H1 (cell line): Measurements from ENCODE around the gene ROBO2. TPM values are rescaled to one million over a fixed set of nuclear protein-coding genes. Genes with fewer than 3 reads are reported as not detected.

ENCODE experiments used
- CTCF ChIA-PET: fragments of 300-600 bp; sonication (Branson Sonifier 250); formaldehyde crosslinking; loops from one replicate; lab custom pipeline; 2021; ENCODE audit not compliant: partially characterized antibody; lab: Charles Lee
- POLR2A ChIA-PET: fragments of 300-600 bp; sonication (Branson Sonifier 250); formaldehyde crosslinking; loops from one replicate; lab custom pipeline; 2021; ENCODE audit warnings: inconsistent platforms; ENCODE audit not compliant: partially characterized antibody; lab: Charles Lee
- DNase-seq, 2 experiments: peaks; one replicate each; pipeline versions ENCODE4 v3.0.0 to v3.0.0-alpha.2; 2010 to 2022; ENCODE audit warnings: low spot score in 2 of 2, low read depth in 1 of 2, mixed read lengths in 1 of 2
- FAIRE-seq: peaks from 2 replicates; lab custom pipeline; 2011; peaks lifted over from hg19 to GRCh38; lab: Jason Lieb, UNC
- H2AFZ ChIP-seq: 2 replicates; pipeline ENCODE4 v1.8.1; 2012; ENCODE audit warnings: low read length, inconsistent platforms
- H2AK5ac ChIP-seq: 2 replicates; pipeline ENCODE4 v1.6.1; 2013; ENCODE audit warnings: low read depth, low read length
- H2BK120ac ChIP-seq: replicated peaks from 2 replicates; pipeline ENCODE3; 2013; ENCODE audit warnings: low read depth, low read length, inconsistent platforms
- H2BK12ac ChIP-seq: 2 replicates; pipeline ENCODE4 v1.6.1; 2013; ENCODE audit warnings: low read depth, low read length
- H2BK15ac ChIP-seq: 2 replicates; pipeline ENCODE4 v1.6.1; 2013; ENCODE audit warnings: low read length
- H2BK20ac ChIP-seq: 2 replicates; pipeline ENCODE4 v1.6.1; 2013; ENCODE audit warnings: low read length
- H2BK5ac ChIP-seq: 2 replicates; pipeline ENCODE4 v1.6.1; 2013; ENCODE audit warnings: low read depth, low read length
- H3K14ac ChIP-seq: 2 replicates; pipeline ENCODE4 v1.6.1; 2013; ENCODE audit warnings: inconsistent platforms; ENCODE audit not compliant: insufficient read length
- H3K18ac ChIP-seq: 2 replicates; pipeline ENCODE4 v1.6.1; 2013; ENCODE audit warnings: low read length; ENCODE audit errors: extremely low read depth
- H3K23ac ChIP-seq: 2 replicates; pipeline ENCODE4 v1.6.1; 2013; ENCODE audit warnings: inconsistent platforms; ENCODE audit not compliant: insufficient read length
- H3K23me2 ChIP-seq: 2 replicates; pipeline ENCODE4 v1.6.1; 2013; ENCODE audit warnings: low read depth, low read length
- H3K27ac ChIP-seq: 2 replicates; pipeline ENCODE4 v1.6.1; 2011; ENCODE audit warnings: low read depth, low read length, inconsistent platforms
- H3K27me3 ChIP-seq, 4 experiments: replicated peaks in 1 of 4; 1 replicate in 1 of 4; 2 replicates in 3 of 4; pipeline versions ENCODE4 v1.6.1 to v1.8.1; 2011 to 2013; ENCODE audit warnings: low read length in 3 of 4, mild to moderate bottlenecking in 3 of 4, inconsistent platforms in 2 of 4, mixed read lengths in 2 of 4, moderate library complexity in 1 of 4; ENCODE audit not compliant: control insufficient read depth in 3 of 4, insufficient read depth in 3 of 4; ENCODE audit errors: extremely low read depth in 1 of 4
- H3K36me3 ChIP-seq, 4 experiments: 2 replicates each; pipeline versions ENCODE4 v1.6.1 to v1.8.1; 2011 to 2013; ENCODE audit warnings: mild to moderate bottlenecking in 4 of 4, low read length in 3 of 4, moderate library complexity in 2 of 4, control low read depth in 1 of 4, inconsistent platforms in 1 of 4; ENCODE audit not compliant: insufficient read depth in 4 of 4, control insufficient read depth in 2 of 4
- H3K4ac ChIP-seq: replicated peaks from 2 replicates; pipeline ENCODE3; 2013; ENCODE audit warnings: low read length, low read depth, mixed read lengths, inconsistent platforms; ENCODE audit not compliant: insufficient read length
- H3K4me1 ChIP-seq, 4 experiments: replicated peaks in 1 of 4; 1 replicate in 1 of 4; 2 replicates in 3 of 4; pipeline versions ENCODE4 v1.6.1 to v1.8.1; 2011 to 2013; ENCODE audit warnings: low read length in 3 of 4, inconsistent platforms in 2 of 4, mixed read lengths in 1 of 4; ENCODE audit not compliant: insufficient read depth in 4 of 4, control insufficient read depth in 3 of 4
- H3K4me2 ChIP-seq, 2 experiments: 2 replicates each; pipeline versions ENCODE4 v1.6.1 to v1.8.1; 2011 to 2013; ENCODE audit warnings: low read depth in 2 of 2, low read length in 2 of 2, control low read depth in 1 of 2, inconsistent platforms in 1 of 2, mild to moderate bottlenecking in 1 of 2; ENCODE audit not compliant: insufficient read depth in 1 of 2
- H3K4me3 ChIP-seq, 4 experiments: fragments of 200-600, 300-600 bp in 1 of 4; sonication (generic), shearing (Covaris generic), sonication (Bioruptor Twin) in 1 of 4; 2 replicates each; pipeline versions ENCODE4 v1.5.1 to v1.8.1; 2011 to 2016; ENCODE audit warnings: low read length in 4 of 4, low read depth in 3 of 4, control low read depth in 2 of 4, inconsistent platforms in 2 of 4, mild to moderate bottlenecking in 2 of 4, mixed read lengths in 1 of 4, moderate library complexity in 1 of 4; ENCODE audit not compliant: insufficient read depth in 2 of 4; ENCODE audit errors: extremely low read depth in 1 of 4
- H3K56ac ChIP-seq: replicated peaks from 2 replicates; pipeline ENCODE3; 2013; ENCODE audit warnings: low read depth, mild to moderate bottlenecking, mixed read lengths, low read length, inconsistent platforms; ENCODE audit not compliant: insufficient read length
- H3K79me1 ChIP-seq: 2 replicates; pipeline ENCODE4 v1.6.1; 2013; ENCODE audit warnings: low read depth, low read length, control low read depth
- H3K79me2 ChIP-seq, 2 experiments: 2 replicates each; pipeline versions ENCODE4 v1.6.1 to v1.8.1; 2012 to 2013; ENCODE audit warnings: low read length in 2 of 2, mild to moderate bottlenecking in 2 of 2, inconsistent platforms in 1 of 2; ENCODE audit not compliant: insufficient read depth in 2 of 2, control insufficient read depth in 1 of 2
- H3K9ac ChIP-seq, 4 experiments: replicated peaks in 1 of 4; 1 replicate in 1 of 4; 2 replicates in 3 of 4; pipeline versions ENCODE4 v1.6.1 to v1.8.1; 2011 to 2013; ENCODE audit warnings: low read depth in 3 of 4, low read length in 3 of 4, control low read depth in 2 of 4, mild to moderate bottlenecking in 2 of 4, moderate library complexity in 2 of 4, inconsistent platforms in 1 of 4; ENCODE audit errors: extremely low read depth in 1 of 4
- H3K9me3 ChIP-seq, 2 experiments: 2 replicates each; pipeline versions ENCODE4 v1.6.1 to v1.8.1; 2012 to 2013; ENCODE audit warnings: mild to moderate bottlenecking in 2 of 2, moderate library complexity in 2 of 2, control low read depth in 1 of 2, inconsistent platforms in 1 of 2, low read depth in 1 of 2, low read length in 1 of 2, mixed read lengths in 1 of 2; ENCODE audit not compliant: insufficient read depth in 2 of 2
- H4K20me1 ChIP-seq, 2 experiments: replicated peaks in 1 of 2; 2 replicates each; pipeline versions ENCODE3 to v1.8.1; 2011 to 2013; ENCODE audit warnings: inconsistent platforms in 2 of 2, low read length in 2 of 2, mild to moderate bottlenecking in 1 of 2; ENCODE audit not compliant: insufficient read depth in 2 of 2, control insufficient read depth in 1 of 2
- H4K5ac ChIP-seq: 2 replicates; pipeline ENCODE4 v1.6.1; 2013; ENCODE audit warnings: low read length, low read depth, mixed read lengths, inconsistent platforms; ENCODE audit not compliant: insufficient read length
- H4K8ac ChIP-seq: 2 replicates; pipeline ENCODE4 v1.8.0; 2013; ENCODE audit warnings: mild to moderate bottlenecking, moderate library complexity, low read length, inconsistent platforms; ENCODE audit not compliant: insufficient read depth; ENCODE audit errors: extremely low read depth
- H4K91ac ChIP-seq: replicated peaks from 2 replicates; pipeline ENCODE3; 2013; ENCODE audit warnings: low read length, mixed read lengths, inconsistent platforms; ENCODE audit not compliant: insufficient read length
- BACH1 ChIP-seq: IDR thresholded peaks from 2 replicates; pipeline ENCODE4 v1.6.1; 2012; ENCODE audit warnings: low read length, improper control_type of control experiment
- CBX5 ChIP-seq: fragments of 300-800, 300-1000 bp; sonication (generic); IDR thresholded peaks from 2 replicates; pipeline ENCODE4 v1.7.1; 2016; ENCODE audit warnings: antibody characterized with exemption, low read length, low read depth
- CBX8 ChIP-seq: fragments of 300-800, 300-1000 bp; sonication (generic); IDR thresholded peaks from 2 replicates; pipeline ENCODE4 v1.7.1; 2016; ENCODE audit warnings: low read depth, low read length, borderline replicate concordance
- CHD2 ChIP-seq: IDR thresholded peaks from 2 replicates; pipeline ENCODE4 v1.6.1; 2012; ENCODE audit warnings: low read length, improper control_type of control experiment
- EZH2 ChIP-seq: fragments of 200-600 bp; sonication (generic); IDR thresholded peaks from 2 replicates; pipeline ENCODE4 v1.7.1; 2012; ENCODE audit warnings: low read depth, mild to moderate bottlenecking, moderate library complexity, low read length, inconsistent platforms; ENCODE audit not compliant: severe bottlenecking
- PHF8 ChIP-seq: fragments of 200-600 bp; sonication (generic); conservative IDR thresholded peaks from 2 replicates; pipeline ENCODE4 v1.7.1; 2012; ENCODE audit warnings: low read depth, mild to moderate bottlenecking, inconsistent platforms, low read length, moderate library complexity
- POLR2A ChIP-seq, 2 experiments: IDR thresholded peaks; 1 replicate in 1 of 2; 2 replicates in 1 of 2; pipeline ENCODE4 v1.6.1; 2011; ENCODE audit warnings: low read depth in 2 of 2, low read length in 2 of 2, mild to moderate bottlenecking in 2 of 2; ENCODE audit errors: control extremely low read depth in 1 of 2
- SP2 ChIP-seq: IDR thresholded peaks from 2 replicates; pipeline ENCODE4 v1.6.1; 2012; ENCODE audit warnings: mild to moderate bottlenecking, low read length, inconsistent platforms
- TAF7 ChIP-seq: optimal IDR thresholded peaks from 2 replicates; pipeline ENCODE3; 2011; ENCODE audit warnings: low read depth, mild to moderate bottlenecking, inconsistent platforms, low read length, moderate library complexity, borderline replicate concordance
- TEAD4 ChIP-seq: IDR thresholded peaks from 2 replicates; pipeline ENCODE4 v1.6.1; 2012; ENCODE audit warnings: low read depth, low read length, inconsistent platforms, mixed read lengths
- WGBS, 2 experiments: shearing (Covaris generic) in 1 of 2; methylation state at CpG; one replicate each; pipeline versions ENCODE4 v1.1.6 to v1.1.7; 2013 to 2015; ENCODE audit warnings: low lambda C conversion rate in 2 of 2, mixed read lengths in 2 of 2, inconsistent platforms in 1 of 2, low coverage in 1 of 2, missing lambda C conversion rate in 1 of 2; ENCODE audit not compliant: insufficient replicate concordance in 2 of 2, insufficient coverage in 1 of 2, insufficient read length in 1 of 2; ENCODE audit errors: extremely low coverage in 1 of 2, missing lambda C conversion rate in 1 of 2; 5-methylcytosine and 5-hydroxymethylcytosine counted together
- polyA plus RNA-seq, 7 experiments: library from polyadenylated mRNA; depleted of rRNA in 3 of 7; stranded (reverse) in 5 of 7; unstranded in 2 of 7; fragments of >200 nt in 5 of 7; fragments of 200-250 nt in 2 of 7; gene quantifications; 1 replicate in 5 of 7; 2 replicates in 1 of 7; 4 replicates in 1 of 7; pipeline versions ENCODE4 v1.2.1 to v1.2.3, GENCODE V29; 2011 to 2013; ENCODE audit warnings: missing spikeins in 2 of 7, mixed read lengths in 2 of 7
- total RNA-seq: library from RNA; stranded (reverse); fragmentation: NEBNext Ultra II Directional; extraction: Animal tissue kit (Norgen Biotek cat#: 25700); gene quantifications from 2 replicates; pipeline ENCODE4 v1.2.1, GENCODE V29; 2021
- TF ChIP-seq, protein P1 (sequence below), 3 experiments: IDR thresholded peaks; 1 replicate in 2 of 3; 2 replicates in 1 of 3; pipeline versions ENCODE4 v1.5.1 to v1.6.1; 2011; ENCODE audit warnings: low read length in 3 of 3, mild to moderate bottlenecking in 3 of 3, inconsistent platforms in 2 of 3, low read depth in 1 of 3, moderate library complexity in 1 of 3; ENCODE audit not compliant: insufficient read depth in 1 of 3; ENCODE audit errors: control extremely low read depth in 1 of 3

ROBO2 gene
- total and polyA plus RNA-seq, 2 of the 8 experiments (the other 6 are each of a cell fraction or from before 2014, with no cell fraction given) = 1.5 to 2.9 TPM

DNA sequence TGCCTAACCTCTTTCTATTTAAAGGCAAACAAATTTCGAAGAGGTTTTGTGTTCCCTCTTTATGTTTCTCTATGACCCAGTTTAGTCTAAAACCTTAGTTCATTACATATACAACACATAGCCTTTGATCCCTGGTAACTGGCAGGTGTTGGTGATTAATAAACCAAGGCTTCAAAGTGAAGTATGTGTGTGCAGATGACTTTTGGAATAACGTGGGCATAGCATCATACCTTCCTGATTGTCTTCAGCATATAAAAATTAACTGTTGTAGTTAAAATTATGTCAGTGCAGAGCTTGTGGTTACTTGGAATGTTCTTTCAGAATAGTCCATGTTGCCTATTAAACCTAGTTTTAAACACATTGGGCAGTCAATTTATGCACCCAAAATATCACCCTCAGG is 608.3 kb downstream of the ROBO2 start:
- H2BK12ac ChIP-seq = no peak overlapping the region
- H3K4me2 ChIP-seq = no peak overlapping the region
- H3K9ac ChIP-seq = no peak overlapping the region
- no peak overlapping the region for H4K8ac ChIP-seq
- no peak overlapping the region for H3K23ac ChIP-seq
- no peak overlapping the region for H2BK15ac ChIP-seq
- no peak overlapping the region for H2AK5ac ChIP-seq
- H4K91ac ChIP-seq = no peak overlapping the region
- no peak overlapping the region for H2BK20ac ChIP-seq
- no peak overlapping the region for H2AFZ ChIP-seq
- no peaks in the 10 kb centered on the region for H3K36me3 ChIP-seq
- no peak overlapping the region for H3K56ac ChIP-seq
- ChIA-PET POLR2A (interaction anchor here (0.6 kb wide), 1 partner anchor 706 kb away, joined by 3 read pairs; no protein-coding TSS in a partner anchor), CTCF (interaction anchor here (0.7 to 1.3 kb wide), 3 partner anchors 9 to 65 kb away, joined by 3 read pairs; no protein-coding TSS in a partner anchor)
- no peaks in the 10 kb centered on the region for H3K27me3 ChIP-seq
- no peak for DNase-seq
- no peak overlapping the region for H3K27ac ChIP-seq
- no peaks in the 10 kb centered on the region for H3K79me2 ChIP-seq
- H3K14ac ChIP-seq = no peak overlapping the region
- no peak overlapping the region for H2BK5ac ChIP-seq
- H3K9me3 ChIP-seq = no peaks in the 10 kb centered on the region
- H3K4ac ChIP-seq = no peak overlapping the region
- no peak overlapping the region for H2BK120ac ChIP-seq
- no peak overlapping the region for H3K18ac ChIP-seq
- no peak overlapping the region for H3K4me3 ChIP-seq
- H4K5ac ChIP-seq = no peak overlapping the region
- WGBS, 2 experiments = 90% methylated on average over 2 of the region's 2 CpGs; no CpG with 5 or more reads in 1 of the 2 experiments
- H4K20me1 ChIP-seq = no peaks in the 10 kb centered on the region
- no peaks in the 10 kb centered on the region for H3K23me2 ChIP-seq
- no peaks in the 10 kb centered on the region for H3K79me1 ChIP-seq
- H3K4me1 ChIP-seq = peaks cover 0 to 3% (median 0%) of the 10 kb centered on the region in 4 experiments; a peak in 2 of 7 replicates
- FAIRE-seq = no peak
- no peak for TF ChIP-seq TEAD4
- TF ChIP-seq SP2 = no peak
- TF ChIP-seq, protein P1, sequence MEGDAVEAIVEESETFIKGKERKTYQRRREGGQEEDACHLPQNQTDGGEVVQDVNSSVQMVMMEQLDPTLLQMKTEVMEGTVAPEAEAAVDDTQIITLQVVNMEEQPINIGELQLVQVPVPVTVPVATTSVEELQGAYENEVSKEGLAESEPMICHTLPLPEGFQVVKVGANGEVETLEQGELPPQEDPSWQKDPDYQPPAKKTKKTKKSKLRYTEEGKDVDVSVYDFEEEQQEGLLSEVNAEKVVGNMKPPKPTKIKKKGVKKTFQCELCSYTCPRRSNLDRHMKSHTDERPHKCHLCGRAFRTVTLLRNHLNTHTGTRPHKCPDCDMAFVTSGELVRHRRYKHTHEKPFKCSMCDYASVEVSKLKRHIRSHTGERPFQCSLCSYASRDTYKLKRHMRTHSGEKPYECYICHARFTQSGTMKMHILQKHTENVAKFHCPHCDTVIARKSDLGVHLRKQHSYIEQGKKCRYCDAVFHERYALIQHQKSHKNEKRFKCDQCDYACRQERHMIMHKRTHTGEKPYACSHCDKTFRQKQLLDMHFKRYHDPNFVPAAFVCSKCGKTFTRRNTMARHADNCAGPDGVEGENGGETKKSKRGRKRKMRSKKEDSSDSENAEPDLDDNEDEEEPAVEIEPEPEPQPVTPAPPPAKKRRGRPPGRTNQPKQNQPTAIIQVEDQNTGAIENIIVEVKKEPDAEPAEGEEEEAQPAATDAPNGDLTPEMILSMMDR (IDR thresholded peaks at IDR 0.05; ENCODE audit: control extremely low read depth in 1 of 3, insufficient read depth in 1 of 3, low read depth in 1 of 3, low read length in 3 of 3) = no peak
- no peak for TF ChIP-seq CHD2
- no peak for TF ChIP-seq CBX8
- TF ChIP-seq POLR2A (IDR thresholded peaks at IDR 0.05; ENCODE audit: control extremely low read depth in 1 of 2, low read depth in 2 of 2, low read length in 2 of 2) = no peak
- no peak for TF ChIP-seq CBX5
- TF ChIP-seq BACH1 = no peak
- TF ChIP-seq TAF7 = no peak
- no peak for TF ChIP-seq PHF8
- TF ChIP-seq EZH2 = no peak
